Stomach (tissue), 9 donors: ENCODE results near the gene CHPT1. TPM values are rescaled to one million over a fixed set of nuclear protein-coding genes. Genes with fewer than 3 reads are reported as not detected.

ENCODE experiments used
- DNase-seq, 2 donors: peaks; one replicate each; pipeline versions ENCODE4 v3.0.0 to v3.0.0-alpha.2; 2013 to 2019
- H3K27ac ChIP-seq, 5 donors: fragments of 200-600 bp in 4 of 5; sonication (generic) in 4 of 5; one replicate each; pipeline ENCODE4 v1.5.1; 2013 to 2019; ENCODE audit warnings: mild to moderate bottlenecking in 1 of 5, moderate library complexity in 1 of 5
- H3K27me3 ChIP-seq, 3 donors: fragments of 200-600 bp; sonication (generic); one replicate each; pipeline ENCODE4 v1.5.1; 2017 to 2019; ENCODE audit warnings: mixed run types in 1 of 3
- H3K36me3 ChIP-seq, 4 donors: fragments of 200-600 bp; sonication (generic); 1 replicate in 3 of 4; 2 replicates in 1 of 4; pipeline ENCODE4 v1.5.1; 2016 to 2019
- H3K4me1 ChIP-seq, 4 donors: fragments of 200-600 bp; sonication (generic); one replicate each; pipeline ENCODE4 v1.5.1; 2016 to 2019
- H3K4me3 ChIP-seq, 4 donors: fragments of 200-600 bp; sonication (generic) in 3 of 4; one replicate each; pipeline ENCODE4 v1.5.1; 2016 to 2019; ENCODE audit warnings: mild to moderate bottlenecking in 1 of 4
- H3K9me3 ChIP-seq, 4 donors: fragments of 200-600 bp; sonication (generic); one replicate each; pipeline ENCODE4 v1.5.1; 2016 to 2019
- CTCF ChIP-seq, 7 experiments: fragments of 450-650 bp in 4 of 7; fragments of 200-600 bp in 3 of 7; sonication (generic) in 3 of 7; IDR thresholded peaks; one replicate each; pipeline ENCODE4 v1.5.1; 2016 to 2019; ENCODE audit warnings: antibody characterized with exemption in 7 of 7, control low read depth in 2 of 7, mild to moderate bottlenecking in 1 of 7
- EP300 ChIP-seq: sonication (generic); formaldehyde crosslinking; IDR thresholded peaks from one replicate; pipeline ENCODE4 v1.6.1; 2017; ENCODE audit warnings: antibody characterized with exemption
- POLR2A ChIP-seq, 4 donors: fragments of 450-650 bp; IDR thresholded peaks; one replicate each; pipeline ENCODE4 v1.6.1; 2016; ENCODE audit warnings: antibody characterized with exemption in 4 of 4, control low read depth in 2 of 4, mild to moderate bottlenecking in 1 of 4, moderate library complexity in 1 of 4
- POLR2AphosphoS5 ChIP-seq, 3 donors: sonication (generic); formaldehyde crosslinking; IDR thresholded peaks; one replicate each; pipeline ENCODE4 v1.6.1; 2016; ENCODE audit warnings: antibody characterized with exemption in 3 of 3
- WGBS, 5 donors: extraction: QIAGEN DNeasy Blood & Tissue Kit in 3 of 5; methylation state at CpG; one replicate each; pipeline versions ENCODE4 v1.1.5 to v1.1.7; 2013 to 2018; 5-methylcytosine and 5-hydroxymethylcytosine counted together
- intact Hi-C: fragments of 100-400 bp; cut with DNase I; formaldehyde crosslinking; loops from one replicate; pipeline ENCODE4 v1.15.1; 2023; ENCODE audit warnings: low total_unique reads
- polyA plus RNA-seq, 3 donors: library from polyadenylated mRNA; stranded (reverse); fragments of 200-250 nt; gene quantifications; one replicate each; pipeline ENCODE4 v1.2.3, GENCODE V29; 2013
- total RNA-seq, 5 donors: library from RNA; depleted of rRNA; stranded (reverse); fragments of >200 nt; gene quantifications; one replicate each; pipeline versions ENCODE4 v1.1.0 to v1.2.3, GENCODE V29; 2014 to 2016
- donor health status: healthy with polysubstance abuse.
- donor health status: Bipolar disorder and iron deficiency.
- donor health status: healthy.

CHPT1 gene
- total and polyA plus RNA-seq, 8 donors, result 34.2 to 618 (median 78.9) TPM

GRCh38 chr12:101749657-101750056 lies 52.2 kb downstream of the CHPT1 start:
- no peak for DNase-seq
- no peak overlapping the region for H3K4me3 ChIP-seq
- no peaks in the 10 kb centered on the region for H3K9me3 ChIP-seq
- no peak for TF ChIP-seq CTCF (IDR thresholded peaks at IDR 0.05)
- no peak for TF ChIP-seq POLR2AphosphoS5 (IDR thresholded peaks at IDR 0.05)
- TF ChIP-seq EP300, result no peak
- TF ChIP-seq POLR2A (IDR thresholded peaks at IDR 0.05), result no peak
- 79 to 92% (median 83%) methylated on average over 4 of the region's 4 CpGs for WGBS, 5 donors
- H3K27me3 ChIP-seq, result no peaks in the 10 kb centered on the region
- no peak overlapping the region for H3K27ac ChIP-seq
- H3K36me3 ChIP-seq, result peaks cover 30 to 99% (median 96%) of the 10 kb centered on the region in 4 donors
- intact Hi-C loops, result loop anchor here (10.0 kb wide), 1 partner anchor 185 kb away; no protein-coding TSS in a partner anchor
- H3K4me1 ChIP-seq, result no peaks in the 10 kb centered on the region

- H3K27ac ChIP-seq, result no peak overlapping the region
- no peaks in the 10 kb centered on the region for H3K4me1 ChIP-seq
- DNase-seq, result no peak
- no peaks in the 10 kb centered on the region for H3K9me3 ChIP-seq
- H3K36me3 ChIP-seq, result peaks cover 28 to 95% (median 93%) of the 10 kb centered on the region in 4 donors
- intact Hi-C loops, result loop anchor here (10.0 kb wide), 1 partner anchor 185 kb away; no protein-coding TSS in a partner anchor
- no peaks in the 10 kb centered on the region for H3K27me3 ChIP-seq
- WGBS, 5 donors, result 80 to 97% (median 94%) methylated on average over 4 of the region's 4 CpGs
- TF ChIP-seq POLR2A (IDR thresholded peaks at IDR 0.05) (no peak), POLR2AphosphoS5 (IDR thresholded peaks at IDR 0.05) (no peak), EP300 (no peak), CTCF (IDR thresholded peaks at IDR 0.05) (no peak)
- H3K4me3 ChIP-seq, result no peak overlapping the region
These were observed 52.7 kb downstream of the CHPT1 start for GRCh38 chr12:101750152-101750551.

GRCh38 chr12:101759396-101760047 lies 62.1 kb downstream of the CHPT1 start:
- Histone ChIP-seq H3K4me1 (peaks cover 0 to 5% (median 0%) of the 10 kb centered on the region in 4 donors), H3K36me3 (peaks cover 6 to 64% (median 63%) of the 10 kb centered on the region in 4 donors), H3K4me3 (no peak overlapping the region), H3K27ac (no peak overlapping the region), H3K27me3 (no peaks in the 10 kb centered on the region), H3K9me3 (no peaks in the 10 kb centered on the region)
- intact Hi-C loops, result loop anchor here (10.0 kb wide), 1 partner anchor 195 kb away; no protein-coding TSS in a partner anchor
- no peak for TF ChIP-seq POLR2A (IDR thresholded peaks at IDR 0.05)
- peak in 5 of 7 experiments; percentile 56 to 74 (median 71) for TF ChIP-seq CTCF (IDR thresholded peaks at IDR 0.05)
- TF ChIP-seq POLR2AphosphoS5 (IDR thresholded peaks at IDR 0.05), result no peak
- 58 to 64% (median 62%) methylated on average over 5 of the region's 5 CpGs for WGBS, 5 donors
- DNase-seq, result peak in 1 of 2 donors; percentile 52

- Histone ChIP-seq H3K9me3 (no peaks in the 10 kb centered on the region), H3K27ac (no peak overlapping the region), H3K4me3 (no peak overlapping the region), H3K27me3 (no peaks in the 10 kb centered on the region), H3K4me1 (peaks cover 0 to 5% (median 0%) of the 10 kb centered on the region in 4 donors), H3K36me3 (peaks cover 10 to 71% (median 67%) of the 10 kb centered on the region in 4 donors)
- 56 to 67% (median 62%) methylated on average over 5 of the region's 5 CpGs for WGBS, 5 donors
- intact Hi-C loops, result no loop called here
- DNase-seq, result no peak
- TF ChIP-seq POLR2A (IDR thresholded peaks at IDR 0.05) (no peak), POLR2AphosphoS5 (IDR thresholded peaks at IDR 0.05) (no peak), CTCF (IDR thresholded peaks at IDR 0.05) (no peak), EP300 (no peak)
These were observed 63.9 kb downstream of the CHPT1 start for GRCh38 chr12:101761350-101761749.
